HS-5 (cell line): ENCODE measurements around the gene NUP153.
A peak's percentile ranks its signal among the peaks of the same experiment; 100 is the strongest.
"Not testable (repeated sequence)": the region's sequence is repeated elsewhere in the genome, so short reads cannot be mapped to it uniquely, and the experiment has no call there.

Experiments
- DNase-seq: peaks from one replicate; pipeline ENCODE4 v3.0.0-alpha.2; 2012; ENCODE audit warnings: low read depth

Gene NUP153

GRCh38 chr6:17601386-17601703 is 105.4 kb downstream of the NUP153 start:
- no peak for DNase-seq

- no peak for DNase-seq
These were observed 106.0 kb downstream of the NUP153 start for GRCh38 chr6:17600527-17601385.

- peak; percentile 65 for DNase-seq
These were observed 106.7 kb downstream of the NUP153 start, which contains the start of gene FAM8A1 for GRCh38 chr6:17599877-17600526. Gene FAM8A1, plus strand, starts transcription at chr6:17600302. Its CDS starts 108 bp downstream, at chr6:17600410.

GRCh38 chr6:17596085-17596484 is 110.6 kb downstream of the NUP153 start:
- DNase-seq = no peak

GRCh38 chr6:17593246-17593645 is 113.5 kb downstream of the NUP153 start:
- DNase-seq = no peak

- no peak for DNase-seq
These were observed 115.4 kb downstream of the NUP153 start for GRCh38 chr6:17591287-17591686.

GRCh38 chr6:17589406-17590096 is 117.2 kb downstream of the NUP153 start:
- DNase-seq = peak; percentile 92

- DNase-seq = no peak
These were observed 118.7 kb downstream of the NUP153 start for GRCh38 chr6:17588011-17588410.

- DNase-seq = not testable (repeated sequence)
These were observed 120.1 kb downstream of the NUP153 start for GRCh38 chr6:17586623-17587022.

GRCh38 chr6:17585766-17586490 is 120.8 kb downstream of the NUP153 start:
- DNase-seq = no peak

GRCh38 chr6:17584241-17584803 is 122.4 kb downstream of the NUP153 start:
- DNase-seq = peak; percentile 58

- DNase-seq = no peak
These were observed 122.9 kb downstream of the NUP153 start for GRCh38 chr6:17583811-17584210.

- DNase-seq = not testable (repeated sequence)
These were observed 125.4 kb downstream of the NUP153 start for GRCh38 chr6:17581282-17581681.

- no peak for DNase-seq
These were observed 126.1 kb downstream of the NUP153 start for GRCh38 chr6:17580518-17581048.

GRCh38 chr6:17577059-17577458 is 129.7 kb downstream of the NUP153 start:
- DNase-seq = no peak

GRCh38 chr6:17574866-17575560 is 131.7 kb downstream of the NUP153 start:
- DNase-seq = peak; percentile 60

GRCh38 chr6:17565399-17565798 is 141.3 kb downstream of the NUP153 start:
- no peak for DNase-seq
